ENCODE results near the gene MYRF.

Gene MYRF

DNA sequence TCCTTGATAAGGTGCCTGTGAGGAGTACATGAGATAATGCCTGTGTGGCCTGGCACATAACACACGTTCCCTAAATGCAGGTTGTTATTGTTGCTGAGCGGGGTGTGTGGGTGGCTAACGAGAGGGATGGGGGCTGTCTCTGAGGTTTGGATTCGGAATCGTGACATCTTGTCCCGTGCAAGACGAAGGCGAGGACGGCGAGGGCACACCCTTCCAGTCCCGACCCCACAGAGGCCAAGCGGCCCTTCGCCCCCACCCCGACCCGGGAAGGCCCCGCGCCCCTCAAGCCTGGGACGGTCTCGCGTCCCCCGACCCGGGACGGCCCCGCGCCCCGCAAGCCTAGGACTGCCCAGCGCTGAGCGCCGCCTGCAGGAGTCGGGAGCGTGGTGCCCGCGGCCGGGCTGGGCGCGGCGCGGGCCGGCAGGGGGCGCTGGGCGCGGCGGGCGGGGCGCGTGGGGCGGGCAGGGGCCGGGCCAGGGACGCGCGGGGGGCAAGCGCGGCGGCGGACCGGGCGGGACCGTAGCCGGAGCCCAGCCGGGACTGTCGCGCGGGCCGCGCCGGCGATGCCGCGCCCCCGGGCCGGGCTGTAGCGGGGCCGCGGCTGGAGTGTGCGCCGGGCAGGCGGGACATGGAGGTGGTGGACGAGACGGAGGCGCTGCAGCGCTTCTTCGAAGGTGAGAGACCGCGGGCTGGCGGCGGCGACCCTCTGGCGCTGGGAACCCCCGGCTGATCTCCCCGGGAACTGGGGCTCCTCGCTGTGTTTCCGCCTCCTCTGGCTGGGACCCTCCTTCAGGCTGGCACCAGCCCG, at the start of gene MYRF:
Gene MYRF (plus strand): TSS at position 520 of the 808 bp plus-strand sequence. CDS start 109 bp downstream, at position 629.
- peak in 1 of 2 donors; percentile 27 for DNase-seq

DNA sequence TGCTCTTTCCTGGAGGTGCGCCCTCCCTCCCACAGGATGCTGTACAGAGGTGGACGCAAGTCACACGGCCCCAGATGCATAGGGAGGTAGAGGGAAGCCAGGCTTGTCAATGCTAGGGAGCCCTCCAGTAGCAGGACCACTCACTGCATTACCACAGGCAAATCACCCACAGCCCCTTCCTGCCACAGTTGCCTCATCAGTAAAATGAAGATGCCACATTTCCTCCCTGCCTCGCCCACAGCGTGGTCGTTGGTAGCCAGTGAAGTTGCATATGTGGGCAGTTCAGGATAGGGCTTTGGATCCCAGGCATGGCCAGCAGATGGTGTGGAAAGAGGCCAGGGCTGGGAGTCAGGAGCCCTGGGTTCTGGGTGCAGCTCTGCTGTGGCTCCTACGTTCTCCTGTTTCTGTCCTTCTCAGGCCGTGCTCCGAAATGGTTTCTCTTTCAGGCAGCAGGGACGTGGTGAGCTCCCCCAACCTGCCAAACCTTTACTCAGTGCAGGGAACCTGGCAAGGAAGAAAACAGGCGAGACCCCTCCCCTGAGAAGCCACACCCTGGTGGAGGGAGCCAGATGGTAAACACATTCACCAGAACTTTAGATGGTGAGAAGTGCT, 49.6 kb upstream of the MYRF start:
- peak in 1 of 2 donors; percentile 9 for DNase-seq

DNA sequence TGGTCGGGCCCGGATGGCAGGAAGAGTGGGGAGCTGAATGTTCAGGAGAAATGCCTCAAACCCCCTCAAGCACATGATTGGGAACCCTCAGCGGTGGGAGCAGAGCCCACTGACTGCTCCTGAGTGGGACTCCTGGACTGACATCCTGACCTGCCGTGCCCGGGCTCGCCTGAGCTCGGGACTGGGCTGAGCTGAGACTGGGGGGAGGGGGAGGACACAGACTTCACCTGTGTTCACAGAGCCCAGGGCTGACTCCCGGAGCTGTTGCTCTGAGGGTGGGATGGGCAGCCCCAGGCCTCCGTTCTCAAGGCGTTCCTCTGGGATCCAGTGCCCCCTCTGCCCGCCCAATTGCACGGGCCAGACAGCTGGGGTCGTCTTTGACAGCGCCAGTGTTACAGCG, 47.6 kb upstream of the MYRF start:
- no peak for DNase-seq

DNA sequence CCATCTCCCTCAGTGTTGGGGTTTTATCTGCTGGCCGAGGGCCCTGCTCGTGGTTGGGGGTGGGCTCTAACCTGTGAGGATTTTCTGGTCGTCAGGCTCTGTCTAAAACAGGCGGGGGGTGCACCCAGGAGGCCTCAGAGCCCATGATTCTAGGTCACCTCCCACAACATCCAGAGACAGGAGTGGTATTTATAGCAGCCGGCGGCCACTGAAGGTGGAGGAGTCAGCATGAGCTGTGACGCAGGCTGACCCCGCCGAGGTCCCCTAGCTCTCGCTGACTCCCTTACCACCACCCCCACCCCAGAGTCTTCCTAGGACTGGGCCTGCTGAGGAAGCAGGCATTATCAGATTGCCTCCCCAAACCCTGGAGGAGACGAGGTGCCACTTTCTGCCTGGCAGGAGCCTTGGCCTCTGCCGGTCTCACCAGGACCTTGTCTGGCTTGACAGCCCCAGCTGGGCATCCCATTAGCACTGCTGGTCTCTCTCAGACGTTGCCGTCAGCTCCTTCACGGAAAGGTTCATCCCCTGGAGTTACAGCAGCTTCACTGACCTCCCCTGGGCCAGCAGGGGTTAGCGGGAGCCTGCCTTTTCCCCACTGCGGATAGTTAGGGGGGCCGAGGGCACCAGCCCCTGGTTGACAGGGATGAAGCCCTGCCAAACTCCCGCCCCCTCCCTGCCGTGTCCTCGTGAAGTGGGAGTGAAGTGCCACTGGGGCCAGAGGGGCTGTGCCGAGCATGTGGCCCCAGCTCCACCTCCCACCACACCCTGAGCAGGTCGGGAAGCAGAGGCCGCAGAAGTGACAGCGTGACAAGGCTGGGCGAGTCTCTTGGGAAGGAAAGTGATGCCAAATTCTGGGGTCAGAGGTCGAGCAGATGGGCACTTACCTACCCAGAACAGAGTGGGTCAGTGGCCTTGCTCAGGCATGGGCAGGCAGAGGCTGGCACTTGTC, 45.7 kb upstream of the MYRF start:
- DNase-seq: no peak

DNA sequence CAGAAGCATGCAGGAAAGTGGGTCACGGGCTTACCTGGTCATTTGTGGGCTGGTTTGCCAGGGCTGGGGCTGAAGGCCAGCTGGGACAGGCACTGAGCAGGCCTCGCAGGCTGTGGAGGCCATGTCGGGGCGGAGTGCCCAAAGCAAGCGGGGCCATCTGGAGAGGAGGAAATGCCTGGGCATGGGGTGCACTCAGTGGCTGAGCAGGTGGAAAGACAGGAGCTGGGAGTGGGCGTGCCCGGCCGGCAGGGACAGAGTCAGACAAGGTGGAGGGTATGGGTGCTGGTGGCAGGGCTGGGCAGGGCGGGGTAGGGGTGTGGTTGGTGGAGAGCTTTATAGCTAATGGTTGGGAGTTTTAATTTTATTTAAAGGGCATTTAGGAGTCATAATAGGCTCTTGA, 44.9 kb upstream of the MYRF start:
- no peak for DNase-seq

DNA sequence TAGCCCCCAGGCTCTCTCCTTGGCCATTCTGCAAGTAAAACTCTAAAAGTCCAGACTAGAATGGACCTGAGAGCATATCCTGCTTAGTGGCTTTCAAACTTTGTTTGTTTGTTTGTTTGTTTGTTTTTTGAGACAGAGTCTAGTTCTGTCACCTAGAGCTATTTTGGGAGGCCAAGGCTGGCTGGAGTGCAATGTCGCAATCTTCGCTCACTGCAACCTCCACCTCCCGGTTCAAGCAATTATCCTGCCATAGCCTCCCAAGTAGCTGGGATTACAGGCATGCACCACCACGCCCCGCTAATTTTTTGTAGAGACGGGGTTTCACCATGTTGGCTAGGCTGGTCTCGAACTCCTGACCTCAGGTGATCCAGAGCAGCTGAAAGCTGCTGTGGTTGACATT, 43.3 kb upstream of the MYRF start:
- DNase-seq: no peak

DNA sequence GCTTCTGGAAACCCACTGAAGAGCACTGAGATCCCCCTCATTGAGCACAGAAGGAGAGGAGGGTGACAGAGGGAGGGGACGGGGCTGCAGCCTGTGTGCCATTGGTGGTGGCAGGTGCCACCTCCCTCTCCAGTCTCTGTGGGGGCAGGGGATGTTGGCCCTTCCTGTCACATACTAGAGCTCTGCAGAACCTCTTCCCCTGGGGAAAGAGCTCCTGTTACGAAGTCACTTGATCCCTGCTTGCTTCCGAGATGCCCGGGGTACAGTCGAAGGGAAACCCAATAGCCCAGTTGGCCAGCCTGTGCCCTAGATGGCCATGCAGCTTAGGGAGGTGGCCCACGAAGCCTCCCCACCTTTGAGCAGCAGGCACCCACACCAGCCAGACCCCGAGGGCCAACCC, 42.9 kb upstream of the MYRF start:
- DNase-seq: no peak

DNA sequence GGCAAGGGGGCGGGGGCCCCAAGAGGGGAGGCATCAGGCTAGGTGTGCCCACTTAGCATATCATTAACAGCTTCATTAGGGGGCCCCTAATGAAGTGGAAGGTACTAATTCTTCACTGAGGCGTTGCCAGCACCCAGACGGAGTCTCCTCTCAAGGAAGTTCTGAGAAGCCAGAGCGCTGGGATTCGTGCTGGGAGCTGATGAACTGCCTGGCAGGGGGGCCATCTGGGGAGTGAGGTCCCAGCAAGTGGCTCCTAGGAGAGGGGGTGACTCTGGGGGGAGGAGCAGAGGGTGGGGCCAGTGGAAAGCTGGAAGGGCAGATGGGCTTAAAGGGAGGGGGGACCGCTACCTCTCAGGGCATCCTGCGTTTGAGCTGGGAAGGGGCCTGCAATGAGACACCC, 42.4 kb upstream of the MYRF start:
- no peak for DNase-seq

DNA sequence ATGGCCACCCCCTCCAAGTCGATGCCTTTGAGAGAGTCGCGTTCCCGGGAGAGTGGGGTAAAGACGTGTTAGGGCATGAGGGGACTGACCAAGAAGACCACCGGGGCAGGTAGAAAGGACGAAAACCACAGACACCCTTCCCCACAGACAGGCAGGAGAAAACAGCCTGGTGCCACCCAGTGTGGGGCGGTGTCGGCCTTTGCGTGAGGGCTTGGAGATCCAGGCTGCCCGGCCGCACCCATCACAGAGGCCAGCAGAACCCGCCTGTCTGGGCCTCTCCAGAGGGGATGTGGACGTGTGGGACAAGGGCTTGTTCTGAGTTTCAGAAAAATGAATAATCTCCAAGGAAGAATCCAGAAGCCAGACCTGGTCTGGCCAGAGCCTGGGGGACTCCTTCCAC, 41.4 kb upstream of the MYRF start:
- DNase-seq: no peak

DNA sequence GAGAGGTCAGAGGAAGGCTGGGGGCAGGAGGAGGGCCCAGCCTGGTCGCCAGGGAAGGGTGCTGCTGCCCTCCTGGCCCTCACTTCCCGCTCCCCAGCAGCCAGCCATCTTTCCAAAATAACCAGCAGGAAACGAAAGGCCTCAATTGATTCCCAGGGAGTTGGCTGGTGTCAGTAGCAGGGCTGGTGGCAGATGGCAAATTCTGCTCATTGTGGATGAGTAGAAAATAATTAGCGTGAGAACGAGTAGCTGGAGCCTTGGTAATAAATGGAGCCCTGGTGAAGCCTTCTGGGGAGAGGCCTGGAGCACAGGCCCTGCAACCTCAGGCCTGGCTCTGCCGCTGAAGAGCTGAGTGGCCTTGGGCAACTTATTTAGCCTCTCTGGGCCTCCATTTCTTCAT, 40.9 kb upstream of the MYRF start:
- no peak for DNase-seq

DNA sequence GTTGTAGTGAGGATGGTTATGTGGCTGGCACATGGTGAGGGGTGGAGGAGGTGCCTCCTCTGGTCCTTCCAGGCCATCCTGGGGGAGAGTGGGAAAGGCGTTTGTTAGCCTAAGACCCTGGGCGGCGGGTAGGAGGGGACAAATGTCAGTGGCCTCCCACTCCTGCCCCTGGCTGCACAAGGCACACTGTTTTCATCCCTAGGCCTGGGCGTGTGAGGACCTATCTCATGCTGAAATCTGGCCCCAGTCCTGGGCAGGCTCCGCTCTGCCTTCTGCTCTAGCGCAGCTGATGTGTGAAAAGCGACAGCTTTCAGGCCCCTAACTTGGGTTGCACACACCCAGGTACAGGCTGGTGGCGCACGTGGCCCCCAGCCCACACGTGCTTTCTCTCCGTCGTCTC, 40.1 kb upstream of the MYRF start:
- no peak for DNase-seq

DNA sequence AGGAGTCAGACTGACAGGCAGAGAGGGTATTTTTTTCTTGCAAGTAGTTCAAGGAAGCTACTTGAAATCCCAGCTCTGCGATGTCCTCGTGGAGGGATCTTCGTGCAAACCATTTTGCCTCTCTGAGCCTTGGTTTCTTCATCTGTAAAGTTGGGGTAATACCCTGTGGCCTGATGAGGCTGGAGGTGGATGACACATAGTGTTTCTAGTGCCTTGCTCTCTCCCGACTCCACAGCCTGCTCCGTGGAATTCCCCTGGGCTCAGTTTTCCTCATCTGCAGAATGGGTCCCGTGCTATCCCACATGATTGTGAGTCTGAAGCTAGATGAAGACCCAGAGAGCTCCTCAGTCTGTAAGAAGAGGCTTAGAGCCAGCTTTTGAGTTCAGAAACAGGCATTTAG, 39.6 kb upstream of the MYRF start:
- DNase-seq: no peak

DNA sequence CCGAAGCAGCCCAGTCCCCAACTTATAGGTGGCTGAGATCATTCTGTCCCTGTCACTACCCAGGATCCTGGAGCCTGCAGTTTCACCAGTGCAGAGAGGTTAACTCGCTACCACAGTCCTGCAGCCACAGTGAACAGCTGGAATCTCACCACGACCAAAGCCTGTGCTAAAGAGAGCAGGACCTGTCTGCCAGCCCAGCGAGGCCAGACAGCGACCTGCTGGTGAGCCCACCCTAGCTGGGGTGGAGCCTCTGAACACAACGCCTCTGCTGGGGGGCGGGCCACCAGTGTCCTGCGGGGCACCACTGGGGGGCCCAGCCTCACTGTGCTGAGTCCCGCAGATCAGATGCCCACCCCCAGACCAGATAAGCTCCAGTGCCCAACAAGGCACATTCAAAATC, 39.0 kb upstream of the MYRF start:
- DNase-seq: no peak

DNA sequence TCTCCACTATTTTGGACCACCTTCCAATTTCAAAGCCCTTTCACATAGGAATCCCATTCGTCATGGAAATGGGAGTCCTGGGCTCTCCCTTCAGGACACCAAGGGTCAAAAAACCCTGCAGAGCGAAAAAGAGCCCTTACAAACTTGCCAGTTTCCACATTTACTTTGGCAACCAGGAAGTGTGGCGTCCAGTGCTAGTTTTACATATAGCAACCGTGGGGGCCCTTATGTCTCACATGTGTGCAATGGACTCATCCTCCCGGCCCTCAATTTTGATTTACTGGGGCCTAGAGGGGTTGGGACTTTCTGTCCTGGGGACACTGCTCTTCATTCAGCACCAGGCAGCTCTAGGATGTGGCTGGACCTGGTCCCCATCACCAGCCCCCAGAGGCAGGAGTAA, 38.5 kb upstream of the MYRF start:
- DNase-seq: no peak

DNA sequence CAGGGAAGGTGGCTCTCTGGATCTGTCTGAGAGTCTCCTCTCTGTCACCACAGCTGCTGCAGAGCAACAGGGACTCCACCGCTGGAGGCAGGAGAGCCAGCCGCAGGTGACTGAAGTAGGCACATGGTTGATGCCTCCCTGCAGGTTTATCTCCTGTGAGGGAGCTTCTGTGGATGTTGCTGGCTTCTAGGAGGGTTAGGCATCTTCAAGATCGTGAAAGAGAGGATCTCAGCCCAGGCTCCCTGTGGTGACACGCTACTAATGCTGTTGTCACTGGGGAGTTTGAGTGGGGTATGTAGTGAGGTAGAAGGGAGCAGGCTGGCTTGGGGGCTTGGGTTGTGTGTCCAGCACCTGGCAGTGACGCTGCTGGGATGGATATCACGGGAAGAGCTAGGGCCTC, 38.1 kb upstream of the MYRF start:
- no peak for DNase-seq

DNA sequence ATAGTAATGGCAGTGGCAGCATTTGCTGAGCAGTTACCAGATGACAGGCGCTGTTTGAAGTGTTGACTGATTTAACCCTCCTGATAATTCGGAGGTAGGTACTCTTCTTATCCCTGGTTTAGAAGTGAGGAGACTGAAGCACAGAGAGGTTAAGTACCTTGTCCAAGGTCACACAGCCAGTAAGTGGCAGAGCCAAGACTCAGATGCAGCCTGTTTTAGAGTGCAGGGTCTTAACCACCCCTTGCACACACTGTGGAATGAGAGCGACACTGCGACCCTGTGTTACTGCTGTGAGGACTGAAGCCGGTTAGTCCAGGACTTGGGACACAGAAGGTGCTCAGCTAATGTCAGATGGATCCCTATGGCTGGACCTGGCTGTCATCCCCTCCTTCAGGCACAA, 37.5 kb upstream of the MYRF start:
- no peak for DNase-seq

DNA sequence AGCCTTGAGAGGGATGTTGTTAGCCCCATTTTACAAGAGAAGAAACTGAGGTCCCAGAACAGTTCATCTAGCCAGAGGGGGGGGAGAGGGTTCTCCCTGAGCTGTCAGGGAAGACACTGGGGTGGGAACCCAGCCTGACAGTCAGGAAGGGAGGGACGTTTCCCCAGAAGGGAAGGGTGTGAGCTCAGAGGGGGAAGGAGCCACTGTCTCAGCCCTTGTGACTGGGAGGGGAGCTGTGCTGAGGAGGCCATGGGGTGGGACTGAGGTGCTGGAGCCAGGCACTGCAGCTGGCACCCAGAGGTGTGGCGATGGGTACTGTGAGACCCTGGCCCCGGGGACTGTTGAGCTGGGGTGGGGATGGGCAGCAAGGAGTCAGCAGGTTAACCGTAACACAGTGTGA, 36.6 kb upstream of the MYRF start:
- DNase-seq: peak in 1 of 2 donors; percentile 1

DNA sequence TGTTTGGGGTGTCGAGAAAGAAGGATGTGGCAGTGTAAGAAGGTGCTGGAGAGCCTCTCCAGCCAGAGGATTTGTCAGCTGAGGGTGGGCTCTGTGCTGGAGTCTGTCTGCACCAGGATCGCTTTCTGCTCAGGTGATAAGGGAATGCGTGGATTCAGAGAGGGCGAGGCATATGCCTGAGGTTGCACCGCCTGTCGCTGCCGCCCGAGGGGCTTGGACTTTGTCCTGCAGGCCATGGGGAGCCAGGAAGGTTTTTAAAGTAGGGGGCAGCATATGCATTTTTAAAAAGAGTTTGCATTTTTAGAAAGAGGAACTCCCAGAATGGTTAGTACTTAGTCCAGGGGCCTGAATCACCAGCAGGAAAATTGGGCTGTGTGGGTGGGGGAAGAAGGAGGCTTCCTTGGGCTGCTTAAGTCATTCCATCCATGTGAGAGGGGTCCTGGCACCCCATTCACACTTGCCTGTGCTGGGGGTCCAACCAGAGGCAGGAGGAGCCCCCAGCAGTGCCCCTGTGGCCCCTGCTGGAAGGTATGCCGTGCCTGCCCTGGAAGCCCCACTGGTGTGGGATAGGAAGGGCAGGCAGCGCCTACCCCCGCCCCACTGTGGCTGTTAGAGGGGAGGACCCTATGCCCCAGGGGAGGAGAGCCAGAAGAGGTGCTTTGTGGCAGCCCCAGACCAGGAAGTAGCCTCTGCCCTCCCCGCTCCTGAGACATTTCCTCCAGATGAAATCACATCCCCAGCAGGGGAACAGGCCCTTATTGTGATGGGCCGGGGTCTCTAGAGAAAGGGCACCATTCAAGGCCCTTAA, 35.8 kb upstream of the MYRF start:
- DNase-seq: peak in 1 of 2 donors; percentile 39

DNA sequence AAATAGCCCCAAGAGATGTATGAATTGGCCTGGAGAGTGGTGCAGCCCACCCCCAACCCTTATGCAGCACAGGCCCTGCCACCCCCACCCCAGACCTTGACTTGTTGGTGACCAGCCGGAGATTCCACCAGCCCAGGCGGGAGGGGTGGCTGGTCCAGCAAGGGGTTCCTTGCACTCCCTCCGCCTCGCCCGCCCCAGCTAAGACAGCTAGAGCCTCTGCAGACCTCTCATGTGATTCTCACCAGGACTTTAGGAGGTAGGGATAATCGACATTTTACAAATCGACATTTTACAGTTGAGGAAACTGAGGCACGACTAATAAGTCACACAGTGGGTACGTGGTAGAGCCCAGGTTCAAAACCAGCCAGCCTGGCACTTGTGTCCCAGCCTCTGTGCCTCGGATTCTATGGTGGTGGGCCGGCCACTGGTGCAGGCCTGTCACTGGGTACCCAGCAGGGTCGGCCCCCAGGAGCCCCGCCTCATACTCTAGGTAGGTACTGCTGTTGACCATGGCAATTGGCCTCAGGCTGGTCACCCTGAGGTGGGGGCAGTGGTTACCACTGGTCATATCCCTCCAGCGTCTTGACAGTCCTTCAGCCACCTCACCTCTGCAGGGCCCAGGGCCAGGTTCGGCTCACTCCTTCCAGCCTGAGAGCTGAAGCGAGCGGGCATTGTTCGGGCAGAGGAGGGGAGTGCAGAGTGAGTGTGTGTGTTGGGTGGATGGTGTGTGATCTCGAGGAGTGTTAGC, 35.0 kb upstream of the MYRF start:
- no peak for DNase-seq

DNA sequence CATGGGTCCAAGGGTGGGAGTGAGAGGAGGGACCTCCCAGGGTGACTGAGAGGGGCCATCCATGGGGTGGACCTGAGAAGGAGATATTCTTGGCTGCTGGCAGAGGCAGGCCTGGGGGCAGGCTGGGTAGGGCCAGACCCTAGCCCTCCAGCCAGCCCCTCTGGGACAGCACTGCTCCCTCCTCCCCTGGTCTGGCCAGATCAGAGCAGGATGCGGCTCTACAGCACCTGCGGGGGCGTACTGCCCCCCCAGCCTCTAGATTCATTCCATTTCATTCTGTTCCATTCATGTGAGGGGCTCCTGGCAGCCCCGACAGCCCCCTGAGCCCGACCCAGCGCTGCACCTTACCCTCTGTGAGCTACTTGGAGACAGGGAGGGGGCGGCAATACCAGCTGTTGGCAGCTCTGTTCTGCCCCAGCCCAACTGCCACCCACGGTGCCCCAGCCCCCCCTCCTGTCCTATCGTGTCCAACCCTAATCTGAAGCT, 34.3 kb upstream of the MYRF start:
- DNase-seq: no peak

DNA sequence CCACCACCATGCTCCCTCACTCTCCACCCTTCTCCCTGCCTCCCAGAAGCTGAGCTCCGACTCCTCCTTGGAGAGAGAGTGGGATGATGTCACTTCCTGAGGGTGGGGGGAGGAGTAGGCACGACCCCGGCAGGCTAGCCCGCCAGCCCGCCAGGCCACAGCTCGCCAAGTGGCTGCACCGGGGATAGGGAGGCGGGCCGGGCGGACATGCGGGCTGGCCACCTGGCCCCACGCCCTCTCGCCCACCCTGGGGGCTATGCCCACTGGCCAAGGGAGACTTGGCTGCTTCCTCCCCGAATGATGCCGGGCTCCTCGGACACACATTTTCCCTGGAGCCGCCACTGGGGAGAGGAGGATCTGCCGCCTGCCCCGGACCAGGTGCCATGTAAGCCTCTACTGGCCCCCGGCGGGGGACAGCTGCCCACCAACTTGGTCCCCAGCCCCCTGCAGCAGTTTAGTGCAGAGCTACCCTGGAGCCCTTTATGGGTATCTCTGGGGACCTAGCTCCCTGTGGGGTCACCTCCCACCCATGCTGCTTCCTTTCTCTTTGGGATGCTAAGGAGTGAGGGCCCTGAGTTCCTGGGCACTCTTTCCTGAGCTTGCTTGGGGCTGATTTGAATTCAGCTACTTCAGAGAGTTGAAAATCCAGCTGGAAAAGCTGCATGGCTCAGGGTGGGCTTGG, 33.7 kb upstream of the MYRF start:
- DNase-seq: no peak

All from bone marrow (tissue), 2 donors.